Fibroblast of skin of right quadriceps (primary cell): ENCODE data around the gene ZNF470.

Experiments used
- DNase-seq: peaks from one replicate; pipeline ENCODE4 v3.0.0-alpha.2; 2013

The ZNF470 gene

DNA sequence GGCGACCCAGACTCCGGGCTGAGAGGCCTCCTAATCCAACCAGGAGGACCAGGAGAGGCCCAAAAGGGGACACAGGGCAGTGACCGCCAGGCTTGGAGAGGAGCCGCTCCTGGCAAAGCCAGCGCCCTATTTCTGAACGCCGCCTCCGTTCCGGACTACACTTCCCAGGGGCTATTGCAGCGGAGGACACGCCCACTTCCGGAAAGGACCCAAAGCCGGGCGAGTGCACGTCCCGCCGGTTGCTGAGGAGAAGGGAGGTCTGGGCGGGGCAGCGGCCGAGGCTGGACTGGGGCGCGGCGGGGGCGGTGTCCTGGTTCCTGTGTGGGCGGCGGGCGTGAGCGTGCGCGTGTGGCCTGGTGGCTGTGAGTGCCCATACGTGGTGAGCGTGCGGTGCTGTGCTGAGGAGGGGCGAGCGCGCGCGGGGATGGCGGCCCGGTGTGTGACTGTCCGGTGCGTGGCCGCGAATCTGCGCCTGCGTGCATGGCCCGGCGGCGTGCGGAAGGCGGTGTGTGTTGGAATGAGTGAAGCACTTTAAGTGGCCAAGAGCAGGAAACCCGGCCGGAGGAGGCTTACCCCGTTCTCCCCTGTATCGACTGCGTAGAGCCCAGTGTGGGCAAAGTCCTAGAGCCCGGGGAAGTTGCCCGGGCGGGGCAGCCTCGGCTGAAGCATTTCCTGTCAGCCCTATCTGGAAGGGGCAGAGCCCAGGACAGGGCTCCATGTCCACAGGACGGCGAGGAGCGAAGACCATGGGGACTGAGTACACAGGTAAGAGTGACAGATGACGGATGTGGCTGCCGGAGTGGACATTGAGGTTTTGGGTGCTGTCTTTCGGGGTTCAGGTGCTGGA lies at the start of gene ZNF470:
ZNF470 (plus strand) TSS at position 195 of the 847 bp plus-strand sequence. CDS start 2,844 bp downstream, outside the sequence.
- DNase-seq, result peak; percentile 90

GRCh38 chr19:56525214-56525860 lies 41.9 kb upstream of the ZNF470 start:
- DNase-seq, result no peak

DNA sequence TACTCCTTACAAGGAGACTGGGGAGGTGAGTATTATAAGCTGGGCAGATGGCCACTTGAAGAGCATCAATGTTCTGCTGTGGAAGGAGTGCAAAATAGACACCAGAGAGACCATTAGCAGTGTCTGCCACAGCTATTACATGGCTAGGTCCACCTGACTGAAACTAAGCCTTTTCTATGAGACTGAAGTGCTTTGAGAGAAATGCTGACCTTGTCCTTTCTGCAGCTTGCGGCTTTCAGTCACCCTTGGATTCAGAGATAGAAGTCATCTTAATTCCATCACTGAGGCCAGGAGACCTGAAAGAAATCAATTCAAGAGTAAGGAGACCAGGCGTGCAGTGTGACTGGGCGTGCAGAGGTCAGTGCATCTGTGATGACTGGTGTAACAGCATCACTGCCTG lies 29.8 kb upstream of the ZNF470 start:
- no peak for DNase-seq

DNA sequence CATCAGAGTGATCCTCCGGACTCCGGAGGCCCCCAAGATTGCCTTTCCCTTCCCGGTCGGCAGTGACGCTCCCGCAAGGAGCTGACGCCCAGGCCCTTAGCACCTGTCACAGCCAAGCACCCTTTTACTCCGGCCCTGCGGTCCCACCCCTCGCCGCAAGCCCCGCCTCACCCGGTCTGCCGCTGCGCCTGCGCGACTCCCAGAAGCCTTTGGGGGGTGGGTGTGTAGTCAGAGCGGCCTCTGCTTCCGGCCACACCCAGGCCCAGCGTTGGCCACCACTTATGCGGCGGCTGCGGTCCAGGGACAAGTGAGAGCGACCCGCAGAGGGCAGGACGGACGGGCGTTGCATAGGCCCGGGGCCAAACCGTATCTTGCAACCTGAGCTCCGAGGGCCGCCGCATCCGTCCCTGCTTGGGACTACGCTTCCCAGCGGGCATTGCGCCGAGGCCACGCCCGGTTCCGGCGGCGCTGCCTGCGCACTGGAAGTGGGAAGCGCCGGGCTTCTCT lies 29.0 kb upstream of the ZNF470 start:
- peak; percentile 88 for DNase-seq

DNA sequence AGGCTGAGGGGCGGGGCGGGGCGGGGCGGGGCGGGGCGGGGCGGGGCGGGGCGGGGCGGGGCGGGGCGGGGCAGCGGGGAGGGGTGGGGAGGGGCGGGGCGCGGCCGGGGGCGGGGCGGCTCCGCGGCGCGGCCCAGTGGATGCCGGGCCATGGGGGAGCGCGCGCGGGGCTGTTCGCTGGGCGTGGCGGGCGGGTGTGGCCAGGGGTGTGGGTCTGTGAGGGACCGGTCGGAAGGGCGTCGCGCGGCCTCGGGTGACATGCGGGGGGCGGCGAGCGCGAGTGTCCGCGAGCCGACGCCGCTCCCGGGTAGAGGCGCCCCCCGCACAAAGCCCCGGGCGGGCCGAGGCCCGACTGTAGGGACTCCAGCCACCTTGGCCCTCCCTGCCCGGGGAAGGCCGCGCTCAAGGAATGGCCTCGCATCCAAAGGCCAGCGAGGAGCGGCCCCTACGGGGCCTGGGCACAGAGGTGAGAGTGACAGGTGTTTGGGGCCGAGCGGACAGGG lies 28.5 kb upstream of the ZNF470 start, which contains the start of gene ZFP28:
ZFP28 (plus strand) TSS at position 188 of the 503 bp plus-strand sequence; CDS start at position 259, 71 bp downstream.
- DNase-seq, result no peak

DNA sequence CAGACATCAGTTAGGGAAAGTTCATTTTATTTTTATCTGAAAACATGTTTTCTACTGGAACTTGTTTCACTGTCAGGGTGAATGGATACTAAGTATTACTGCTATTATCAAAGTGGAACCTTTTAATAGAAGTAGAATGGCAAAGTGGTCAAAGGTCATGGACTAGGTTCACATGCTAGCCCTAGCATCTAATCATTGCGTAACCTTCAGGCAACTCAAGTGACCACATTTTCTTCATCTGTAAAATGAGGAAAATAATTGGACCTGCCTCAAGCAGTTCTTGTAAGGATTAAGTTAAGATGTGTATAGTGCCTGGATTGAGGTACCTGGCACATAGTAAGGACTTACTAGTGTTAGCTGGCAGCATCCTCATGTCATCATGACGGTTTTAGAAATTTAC lies 23.5 kb upstream of the ZNF470 start:
- no peak for DNase-seq

- DNase-seq, result no peak
Observed at GRCh38 chr19:56547535-56547934, 19.7 kb upstream of the ZNF470 start.

- no peak for DNase-seq
Observed at GRCh38 chr19:56554272-56554869, 12.9 kb upstream of the ZNF470 start.

DNA sequence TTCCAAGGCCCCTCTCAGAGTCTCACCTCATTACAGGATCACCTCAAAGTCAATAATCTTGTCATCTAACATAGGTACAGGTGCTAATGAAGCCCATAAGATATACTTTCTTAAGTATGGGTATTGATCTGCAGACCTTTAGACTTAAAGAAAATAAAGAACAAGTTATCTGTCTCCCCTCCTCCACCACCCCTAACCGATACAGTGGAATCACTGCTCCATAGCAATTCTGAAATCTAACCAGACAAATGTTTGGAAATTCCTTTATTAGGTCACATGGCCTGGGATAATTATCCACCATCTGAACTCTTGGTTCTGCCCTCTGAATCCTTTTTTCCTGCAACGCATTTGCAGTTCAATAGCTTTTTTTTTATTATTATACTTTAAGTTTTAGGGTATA lies 4.5 kb upstream of the ZNF470 start:
- no peak for DNase-seq

DNA sequence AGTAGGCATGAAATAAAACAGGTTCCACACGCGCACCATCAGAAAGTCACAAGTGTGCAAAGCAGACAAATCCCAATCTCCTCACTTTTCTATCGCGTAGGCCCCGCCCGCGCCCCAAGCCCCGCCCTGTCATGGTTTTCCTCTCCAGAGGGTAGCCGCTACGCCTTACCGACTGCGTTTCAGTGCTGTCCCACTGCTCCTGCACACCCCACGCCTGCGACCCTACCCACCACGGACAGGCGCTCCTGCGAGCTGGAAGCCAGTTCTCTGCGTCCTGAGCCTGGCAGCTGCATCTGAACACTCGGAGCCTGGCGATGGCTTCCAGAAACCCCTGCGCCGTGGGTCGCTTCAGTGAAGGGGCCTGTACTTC lies 379 bp upstream of the ZNF470 start:
- peak; percentile 33 for DNase-seq

- DNase-seq, result no peak
Observed at GRCh38 chr19:56572589-56572988, 5.3 kb downstream of the ZNF470 start.

GRCh38 chr19:56573914-56574313 lies 6.6 kb downstream of the ZNF470 start:
- DNase-seq, result no peak

GRCh38 chr19:56577719-56578602 lies 10.7 kb downstream of the ZNF470 start:
- no peak for DNase-seq

DNA sequence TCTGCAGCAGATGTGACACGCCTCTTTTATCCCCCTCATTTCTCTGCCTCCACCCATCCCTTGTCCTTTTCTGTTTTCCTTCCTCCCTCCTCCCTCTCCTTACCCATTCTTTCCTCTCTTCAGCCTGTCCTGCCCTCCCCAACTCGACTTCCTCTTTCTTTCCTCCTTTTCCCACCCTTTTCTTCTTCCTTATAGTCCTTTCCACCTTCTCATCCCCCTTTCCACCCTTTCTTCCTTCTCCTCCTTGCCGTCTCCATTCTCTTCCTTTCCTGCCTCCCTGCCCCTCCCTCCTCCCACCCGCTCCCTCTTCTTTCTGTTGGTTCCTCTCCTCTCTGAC lies 27.1 kb downstream of the ZNF470 start:
- no peak for DNase-seq

DNA sequence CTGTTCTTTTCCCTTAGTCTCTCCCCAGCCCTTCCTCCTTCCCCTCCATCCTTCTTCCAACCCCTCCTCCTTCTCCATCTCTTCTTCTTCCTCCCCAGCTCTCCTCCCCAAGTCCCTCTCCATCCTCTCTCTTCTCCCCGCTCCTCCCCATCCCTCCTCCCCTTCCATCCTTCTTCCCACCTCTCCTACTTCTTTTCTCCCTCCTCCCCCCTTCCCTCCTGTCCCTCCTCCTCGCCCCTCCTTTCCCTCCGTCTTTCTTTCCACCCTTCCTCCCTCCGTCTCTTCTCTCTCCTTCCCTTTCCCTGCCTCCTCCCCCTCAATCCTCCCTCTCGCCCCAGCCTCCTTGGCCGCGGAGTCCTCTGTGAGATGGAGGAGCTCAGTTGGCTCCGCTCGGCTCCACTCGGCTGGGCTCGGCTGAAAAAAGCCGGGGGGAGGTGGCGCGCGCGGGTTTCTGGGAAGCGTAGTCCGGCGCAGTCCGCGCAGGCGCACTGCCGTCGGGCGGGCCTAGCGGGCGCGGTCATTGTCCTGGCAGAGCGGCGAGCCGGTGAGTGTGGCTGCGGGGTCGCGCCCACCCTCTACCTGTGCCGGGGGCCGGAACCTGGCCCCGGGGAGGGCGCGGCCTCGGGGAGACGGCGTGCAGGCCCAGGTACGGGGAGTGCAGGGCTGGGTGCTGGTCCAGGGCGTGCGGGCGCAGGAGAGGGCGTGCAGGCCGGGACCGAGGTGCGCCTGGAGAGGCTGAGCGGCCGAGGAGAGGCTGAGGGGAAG lies 27.7 kb downstream of the ZNF470 start, which contains the start of gene ZNF71:
ZNF71 (plus strand) TSS at position 520 of the 765 bp plus-strand sequence. CDS start 6,257 bp downstream, outside the sequence.
- DNase-seq, result peak; percentile 84

DNA sequence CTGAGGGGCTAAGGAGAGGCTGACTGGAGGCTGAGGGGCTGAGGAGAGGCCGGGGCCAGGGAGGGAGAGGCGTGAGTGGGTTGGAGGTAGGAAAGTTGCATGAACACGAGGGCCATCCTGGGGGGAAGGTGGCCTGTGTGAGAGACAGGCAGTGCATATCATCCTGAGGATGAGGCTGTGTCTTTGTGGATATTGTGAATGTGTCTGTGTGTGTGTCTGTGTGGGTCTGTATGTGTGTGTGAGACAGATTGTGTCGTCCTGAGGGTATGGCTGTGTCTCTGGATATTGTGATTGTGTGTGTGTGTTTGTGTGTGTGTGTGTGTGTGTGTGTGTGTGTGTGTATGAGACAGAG lies 28.3 kb downstream of the ZNF470 start:
- peak; percentile 15 for DNase-seq

- no peak for DNase-seq
Observed at GRCh38 chr19:56596676-56597075, 29.4 kb downstream of the ZNF470 start.

DNA sequence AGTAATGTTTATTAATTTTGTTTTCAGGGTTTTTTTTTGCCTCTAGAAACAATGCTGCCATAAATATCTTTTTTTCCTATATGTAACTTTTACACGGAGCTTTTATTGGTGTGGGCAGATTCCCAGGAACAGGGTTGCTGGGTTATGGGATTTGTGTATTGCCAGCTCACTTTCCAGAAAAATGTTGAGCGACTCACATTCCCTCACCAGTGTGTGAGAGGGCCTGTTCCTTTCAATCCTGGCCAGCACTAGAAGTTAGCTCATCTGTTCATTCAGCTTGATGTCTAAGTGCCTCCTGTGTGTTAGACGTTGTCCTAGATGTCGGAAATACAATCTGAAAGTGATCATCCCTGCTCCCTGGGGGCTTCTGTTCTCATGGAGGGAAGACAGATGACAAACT lies 30.4 kb downstream of the ZNF470 start:
- DNase-seq, result no peak

- DNase-seq, result no peak
Observed at GRCh38 chr19:56601375-56601774, 34.1 kb downstream of the ZNF470 start.

GRCh38 chr19:56603829-56604228 lies 36.6 kb downstream of the ZNF470 start:
- no peak for DNase-seq

DNA sequence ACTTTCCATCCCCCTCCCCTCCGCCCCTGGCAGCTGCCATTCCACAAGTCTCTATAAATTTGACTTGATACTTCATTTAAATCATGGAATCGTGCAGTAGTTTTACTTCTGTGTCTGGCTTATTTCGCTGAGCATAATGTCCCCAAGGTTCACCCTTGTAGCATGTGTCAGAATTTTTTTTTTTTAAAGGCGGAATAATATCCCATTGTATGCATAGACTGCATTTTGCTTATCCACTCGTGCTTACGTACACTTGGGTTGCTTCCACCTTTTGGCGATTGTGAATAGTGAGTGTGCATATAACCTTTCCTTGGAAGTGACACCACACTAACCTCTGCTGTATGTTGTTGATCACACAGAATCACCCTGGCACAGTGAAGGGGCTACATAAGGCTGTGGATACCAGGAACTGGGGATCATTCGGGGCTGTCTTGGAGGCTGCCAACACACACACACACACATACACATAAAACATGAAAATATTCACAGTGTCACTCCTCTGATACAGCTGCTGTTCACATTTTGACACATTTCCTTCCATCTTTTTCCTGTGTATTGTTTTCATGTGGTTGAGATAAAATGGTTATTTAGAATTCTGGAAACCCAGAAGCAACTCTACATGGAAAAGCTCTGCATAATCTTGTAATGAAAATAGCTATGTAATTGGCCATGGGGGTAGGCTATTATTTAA lies 41.2 kb downstream of the ZNF470 start:
- no peak for DNase-seq
